Measurements from ENCODE around the gene ZFYVE28. TPM values are rescaled to one million over a fixed set of nuclear protein-coding genes. Genes with fewer than 3 reads are reported as not detected.

The ZFYVE28 gene
- total and polyA plus RNA-seq, 2 donors (not counting 1 experiment from before 2014, with no cell fraction given), result 5.8 to 12.1 TPM

GRCh38 chr4:2255501-2256155 is 162.8 kb downstream of the ZFYVE28 start:
- Mint-ChIP-seq H3K27me3 (no peaks in the 10 kb centered on the region), H3K9me3 (ENCODE audit: insufficient read depth) (no peaks in the 10 kb centered on the region), H3K27ac (no peak overlapping the region), H3K4me1 (peaks cover 22% of the 10 kb centered on the region), H3K4me3 (no peak overlapping the region)
- Histone ChIP-seq H3K4me2 (replicated peaks; ENCODE audit: low read depth, low read length, poor library complexity, severe bottlenecking) (no peak overlapping the region), H3K27ac (ENCODE audit: low read length in 2 of 2) (no peak overlapping the region), H3K9ac (ENCODE audit: low read length) (no peak overlapping the region), H3K4me3 (ENCODE audit: control extremely low read depth in 1 of 5, extremely low read depth in 1 of 5, insufficient read depth in 1 of 5, low read depth in 2 of 5, low read length in 4 of 5) (no peak overlapping the region), H3K4me1 (ENCODE audit: control insufficient read depth in 2 of 2, insufficient read depth in 2 of 2, low read length in 2 of 2) (peaks cover 10 to 23% of the 10 kb centered on the region in 2 donors), H4K20me1 (ENCODE audit: control insufficient read depth, insufficient read depth, low read length, poor library complexity, severe bottlenecking) (peaks cover 88% of the 10 kb centered on the region), H3K36me3 (replicated peaks in 1 of 2; ENCODE audit: control extremely low read depth in 1 of 2, control insufficient read depth in 1 of 2, extremely low read depth in 1 of 2, insufficient read depth in 2 of 2, low read length in 1 of 2) (peaks cover 0 to 58% of the 10 kb centered on the region in 2 experiments), H3K79me2 (ENCODE audit: control insufficient read depth, insufficient read depth, low read length) (peaks cover 49% of the 10 kb centered on the region), H3K27me3 (replicated peaks in 1 of 4; ENCODE audit: control extremely low read depth in 1 of 4, control insufficient read depth in 3 of 4, insufficient read depth in 4 of 4, low read length in 3 of 4) (no peaks in the 10 kb centered on the region), H2AFZ (ENCODE audit: insufficient read depth, low read depth, low read length, poor library complexity, severe bottlenecking) (no peak overlapping the region), H3K9me3 (ENCODE audit: control extremely low read depth in 1 of 3, control insufficient read depth in 2 of 3, insufficient read depth in 1 of 3, low read length in 2 of 3) (no peaks in the 10 kb centered on the region)
- no peak for TF ChIP-seq EZH2 (IDR thresholded peaks at IDR 0.05; ENCODE audit: borderline replicate concordance, insufficient read depth, low read depth, low read length, poor library complexity, severe bottlenecking)
- TF ChIP-seq, protein P1, sequence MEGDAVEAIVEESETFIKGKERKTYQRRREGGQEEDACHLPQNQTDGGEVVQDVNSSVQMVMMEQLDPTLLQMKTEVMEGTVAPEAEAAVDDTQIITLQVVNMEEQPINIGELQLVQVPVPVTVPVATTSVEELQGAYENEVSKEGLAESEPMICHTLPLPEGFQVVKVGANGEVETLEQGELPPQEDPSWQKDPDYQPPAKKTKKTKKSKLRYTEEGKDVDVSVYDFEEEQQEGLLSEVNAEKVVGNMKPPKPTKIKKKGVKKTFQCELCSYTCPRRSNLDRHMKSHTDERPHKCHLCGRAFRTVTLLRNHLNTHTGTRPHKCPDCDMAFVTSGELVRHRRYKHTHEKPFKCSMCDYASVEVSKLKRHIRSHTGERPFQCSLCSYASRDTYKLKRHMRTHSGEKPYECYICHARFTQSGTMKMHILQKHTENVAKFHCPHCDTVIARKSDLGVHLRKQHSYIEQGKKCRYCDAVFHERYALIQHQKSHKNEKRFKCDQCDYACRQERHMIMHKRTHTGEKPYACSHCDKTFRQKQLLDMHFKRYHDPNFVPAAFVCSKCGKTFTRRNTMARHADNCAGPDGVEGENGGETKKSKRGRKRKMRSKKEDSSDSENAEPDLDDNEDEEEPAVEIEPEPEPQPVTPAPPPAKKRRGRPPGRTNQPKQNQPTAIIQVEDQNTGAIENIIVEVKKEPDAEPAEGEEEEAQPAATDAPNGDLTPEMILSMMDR (IDR thresholded peaks at IDR 0.05), result no peak
- 95% methylated on average over 16 of the region's 18 CpGs for WGBS (ENCODE audit: insufficient coverage)
- CTCF ChIA-PET, result no interaction called here
- ATAC-seq (ENCODE audit: low read depth) (no peak), DNase-seq (no peak)
- POLR2A ChIA-PET, result no interaction called here
- intact Hi-C loops (cut with micrococcal nuclease), result no loop called here

GRCh38 chr4:2254665-2255500 is 163.6 kb downstream of the ZFYVE28 start:
- Histone ChIP-seq H4K20me1 (ENCODE audit: control insufficient read depth, insufficient read depth, low read length, poor library complexity, severe bottlenecking) (peaks cover 82% of the 10 kb centered on the region), H3K27me3 (replicated peaks in 1 of 4; ENCODE audit: control extremely low read depth in 1 of 4, control insufficient read depth in 3 of 4, insufficient read depth in 4 of 4, low read length in 3 of 4) (no peaks in the 10 kb centered on the region), H3K4me3 (ENCODE audit: control extremely low read depth in 1 of 5, extremely low read depth in 1 of 5, insufficient read depth in 1 of 5, low read depth in 2 of 5, low read length in 4 of 5) (no peak overlapping the region), H3K27ac (ENCODE audit: low read length in 2 of 2) (no peak overlapping the region), H2AFZ (ENCODE audit: insufficient read depth, low read depth, low read length, poor library complexity, severe bottlenecking) (no peak overlapping the region), H3K79me2 (ENCODE audit: control insufficient read depth, insufficient read depth, low read length) (peaks cover 42% of the 10 kb centered on the region), H3K36me3 (replicated peaks in 1 of 2; ENCODE audit: control extremely low read depth in 1 of 2, control insufficient read depth in 1 of 2, extremely low read depth in 1 of 2, insufficient read depth in 2 of 2, low read length in 1 of 2) (peaks cover 0 to 64% of the 10 kb centered on the region in 2 experiments), H3K9ac (ENCODE audit: low read length) (no peak overlapping the region), H3K4me2 (replicated peaks; ENCODE audit: low read depth, low read length, poor library complexity, severe bottlenecking) (no peak overlapping the region), H3K4me1 (ENCODE audit: control insufficient read depth in 2 of 2, insufficient read depth in 2 of 2, low read length in 2 of 2) (peaks cover 3 to 16% of the 10 kb centered on the region in 2 donors), H3K9me3 (ENCODE audit: control extremely low read depth in 1 of 3, control insufficient read depth in 2 of 3, insufficient read depth in 1 of 3, low read length in 2 of 3) (no peaks in the 10 kb centered on the region)
- intact Hi-C loops (cut with micrococcal nuclease), result no loop called here
- H3K27me3 Mint-ChIP-seq, result no peaks in the 10 kb centered on the region
- ATAC-seq (ENCODE audit: low read depth) (no peak), DNase-seq (no peak)
- WGBS (ENCODE audit: insufficient coverage), result 95% methylated on average over 18 of the region's 32 CpGs
- TF ChIP-seq, protein P1 (IDR thresholded peaks at IDR 0.05), result no peak
- no peak for TF ChIP-seq EZH2 (IDR thresholded peaks at IDR 0.05; ENCODE audit: borderline replicate concordance, insufficient read depth, low read depth, low read length, poor library complexity, severe bottlenecking)
- CTCF ChIA-PET, result no interaction called here
- H3K4me1 Mint-ChIP-seq, result peaks cover 18% of the 10 kb centered on the region
- H3K27ac Mint-ChIP-seq, result peak overlapping the region; percentile 56
- H3K4me3 Mint-ChIP-seq, result no peak overlapping the region
- POLR2A ChIA-PET, result no interaction called here
- H3K9me3 Mint-ChIP-seq (ENCODE audit: insufficient read depth), result no peaks in the 10 kb centered on the region

Data from B cell (primary cell).